GM12874 (cell line): ENCODE measurements around the gene ZBTB16.

Experiments
- CTCF ChIP-seq: IDR thresholded peaks from 2 replicates; pipeline ENCODE4 v1.5.1; 2011; ENCODE audit warnings: low read depth, mild to moderate bottlenecking, control low read depth, low read length, moderate library complexity; ENCODE audit not compliant: insufficient read depth

ZBTB16 gene

GRCh38 chr11:114211444-114212121, 152.1 kb downstream of the ZBTB16 start:
- no peak for TF ChIP-seq CTCF

GRCh38 chr11:114213622-114214021, 154.1 kb downstream of the ZBTB16 start:
- no peak for TF ChIP-seq CTCF

- no peak for TF ChIP-seq CTCF
Observed at GRCh38 chr11:114215428-114215827, 155.9 kb downstream of the ZBTB16 start.

GRCh38 chr11:114215871-114216795, 156.6 kb downstream of the ZBTB16 start:
- TF ChIP-seq CTCF = no peak

GRCh38 chr11:114216796-114217180, 157.3 kb downstream of the ZBTB16 start:
- no peak for TF ChIP-seq CTCF

- no peak for TF ChIP-seq CTCF
Observed at GRCh38 chr11:114218508-114218907, 159.0 kb downstream of the ZBTB16 start.

- no peak for TF ChIP-seq CTCF
Observed at GRCh38 chr11:114219559-114220349, 160.2 kb downstream of the ZBTB16 start.
